ENCODE data around the gene PPP1R1C.
A peak's percentile ranks its signal among the peaks of the same experiment; 100 is the strongest.

The PPP1R1C gene

GRCh38 chr2:182116774-182117173 lies 131.1 kb downstream of the PPP1R1C start:
- no peak overlapping the region for H3K27ac ChIP-seq
- TF ChIP-seq CTCF (IDR thresholded peaks at IDR 0.05) (no peak), ZFX (IDR thresholded peaks at IDR 0.05; ENCODE audit: borderline replicate concordance) (no peak)

- no peak for TF ChIP-seq CTCF (IDR thresholded peaks at IDR 0.05)
- no peak for TF ChIP-seq ZFX (IDR thresholded peaks at IDR 0.05; ENCODE audit: borderline replicate concordance)
- H3K27ac ChIP-seq, result no peak overlapping the region
These were observed 131.5 kb downstream of the PPP1R1C start for GRCh38 chr2:182117196-182117595.

- TF ChIP-seq CTCF (IDR thresholded peaks at IDR 0.05) (no peak), ZFX (IDR thresholded peaks at IDR 0.05; ENCODE audit: borderline replicate concordance) (no peak)
- H3K27ac ChIP-seq, result no peak overlapping the region
These were observed 143.4 kb downstream of the PPP1R1C start for GRCh38 chr2:182128821-182129707.

GRCh38 chr2:182132605-182133004 lies 147.0 kb downstream of the PPP1R1C start:
- no peak overlapping the region for H3K27ac ChIP-seq
- peak; percentile 69 for TF ChIP-seq CTCF (IDR thresholded peaks at IDR 0.05)
- TF ChIP-seq ZFX (IDR thresholded peaks at IDR 0.05; ENCODE audit: borderline replicate concordance), result no peak

GRCh38 chr2:182133195-182133891 lies 147.7 kb downstream of the PPP1R1C start:
- no peak overlapping the region for H3K27ac ChIP-seq
- TF ChIP-seq CTCF (IDR thresholded peaks at IDR 0.05), result no peak
- TF ChIP-seq ZFX (IDR thresholded peaks at IDR 0.05; ENCODE audit: borderline replicate concordance), result no peak

- no peak for TF ChIP-seq ZFX (IDR thresholded peaks at IDR 0.05; ENCODE audit: borderline replicate concordance)
- no peak for TF ChIP-seq CTCF (IDR thresholded peaks at IDR 0.05)
- H3K27ac ChIP-seq, result no peak overlapping the region
These were observed 148.5 kb downstream of the PPP1R1C start for GRCh38 chr2:182134201-182134600.

GRCh38 chr2:182142062-182142461 lies 156.4 kb downstream of the PPP1R1C start:
- TF ChIP-seq ZFX (IDR thresholded peaks at IDR 0.05; ENCODE audit: borderline replicate concordance) (no peak), CTCF (IDR thresholded peaks at IDR 0.05) (no peak)
- H3K27ac ChIP-seq, result no peak overlapping the region
